Activated T-cell treated with anti-CD3 and anti-CD28 coated beads, Interleukin-2, amount 50 U/mL, for 1 hour (primary cell): Measurements from ENCODE around the gene CD99L2.

Experiments
- DNase-seq: peaks from one replicate; pipeline ENCODE4 v3.0.0-alpha.2; 2020

CD99L2 gene

DNA sequence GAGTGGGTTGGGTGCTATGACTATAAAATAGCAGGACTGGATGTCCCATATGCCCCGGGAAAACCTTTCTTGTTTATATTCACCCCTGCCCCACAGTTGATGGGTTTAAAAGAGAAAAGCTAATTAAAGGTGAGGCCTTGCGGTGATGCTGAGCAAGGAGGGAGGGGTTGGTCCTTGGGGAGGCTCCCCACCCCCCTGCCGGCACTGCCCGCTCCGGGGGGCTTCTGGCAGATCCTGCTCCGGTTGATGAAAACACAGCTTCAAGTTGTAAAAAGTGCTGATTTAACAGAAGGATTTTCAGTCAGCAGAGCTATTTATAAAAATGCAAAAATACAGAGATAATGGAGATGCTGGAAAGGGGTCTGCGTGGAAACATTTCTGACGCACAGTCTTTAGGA lies 136.7 kb downstream of the CD99L2 start:
- no peak for DNase-seq

DNA sequence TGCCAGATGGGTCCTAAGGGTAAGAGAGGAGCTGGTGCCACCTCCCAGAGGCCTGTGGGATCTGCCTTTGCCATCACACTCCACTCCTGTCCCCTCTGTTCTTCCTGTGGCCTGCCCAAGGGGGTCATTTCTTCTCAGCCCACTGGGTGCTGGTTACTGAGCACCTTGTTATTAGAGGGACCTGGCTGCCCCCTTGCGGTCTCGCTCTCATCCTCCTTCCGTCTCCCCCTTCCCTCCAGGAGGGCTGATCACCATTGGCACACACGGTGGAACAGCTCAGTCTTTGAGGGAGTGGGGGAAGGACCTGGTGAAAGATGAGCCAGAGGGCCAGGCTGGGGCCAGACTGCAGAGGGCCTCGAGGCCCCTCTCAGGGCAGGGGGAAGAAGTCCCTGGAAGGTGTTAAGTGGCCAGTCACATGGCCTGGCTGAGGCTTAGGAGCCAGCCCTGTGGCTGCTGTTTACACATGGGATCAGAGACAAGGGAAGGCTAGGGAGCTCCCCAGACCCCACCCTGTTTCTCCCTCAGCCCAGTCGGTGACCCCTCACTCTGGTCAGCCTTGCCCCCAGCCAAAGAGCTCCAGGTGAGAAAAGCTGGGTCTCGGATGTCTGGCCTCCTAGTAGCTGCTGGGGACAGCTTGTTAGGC lies 137.2 kb downstream of the CD99L2 start:
- DNase-seq: no peak

- no peak for DNase-seq
Measured at GRCh38 chrX:150759568-150760416, 138.7 kb downstream of the CD99L2 start.

GRCh38 chrX:150757371-150757770 lies 141.1 kb downstream of the CD99L2 start:
- no peak for DNase-seq

- no peak for DNase-seq
Measured at GRCh38 chrX:150753968-150754367, 144.5 kb downstream of the CD99L2 start.

DNA sequence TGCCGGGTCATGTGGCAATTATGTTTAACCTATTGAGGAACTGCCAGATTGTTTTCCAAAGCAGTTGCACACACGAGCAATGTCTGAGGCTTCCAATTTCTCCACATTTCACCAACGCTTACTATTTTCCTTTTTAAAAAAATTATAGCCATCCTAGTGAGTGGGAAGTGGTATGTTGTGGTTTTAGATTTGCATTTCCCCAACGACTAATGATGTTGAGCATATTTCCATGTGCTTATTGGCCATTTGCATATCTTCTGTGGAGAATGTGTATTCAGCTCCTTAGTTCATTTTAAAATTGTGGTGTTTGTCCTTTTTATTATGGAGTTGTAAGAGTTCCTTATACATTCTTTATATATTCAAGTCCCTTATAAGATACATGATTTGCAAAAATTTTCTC lies 145.1 kb downstream of the CD99L2 start:
- no peak for DNase-seq

- DNase-seq: no peak
Measured at GRCh38 chrX:150752124-150752523, 146.3 kb downstream of the CD99L2 start.

GRCh38 chrX:150736475-150736874 lies 162.0 kb downstream of the CD99L2 start:
- DNase-seq: no peak

GRCh38 chrX:150731795-150732194 lies 166.7 kb downstream of the CD99L2 start:
- no peak for DNase-seq

GRCh38 chrX:150730719-150731118 lies 167.7 kb downstream of the CD99L2 start:
- no peak for DNase-seq

GRCh38 chrX:150729956-150730355 lies 168.5 kb downstream of the CD99L2 start:
- DNase-seq: no peak

- DNase-seq: no peak
Measured at GRCh38 chrX:150719621-150720020, 178.8 kb downstream of the CD99L2 start.
